ENCODE measurements around the gene CELF5. TPM values are rescaled to one million over a fixed set of nuclear protein-coding genes. Genes with fewer than 3 reads are reported as not detected.
"Not testable (repeated sequence)": the region's sequence is repeated elsewhere in the genome, so short reads cannot be mapped to it uniquely, and the experiment has no call there.

CELF5 gene
- total RNA-seq, 1 donor from 2014 or later: not detected

DNA sequence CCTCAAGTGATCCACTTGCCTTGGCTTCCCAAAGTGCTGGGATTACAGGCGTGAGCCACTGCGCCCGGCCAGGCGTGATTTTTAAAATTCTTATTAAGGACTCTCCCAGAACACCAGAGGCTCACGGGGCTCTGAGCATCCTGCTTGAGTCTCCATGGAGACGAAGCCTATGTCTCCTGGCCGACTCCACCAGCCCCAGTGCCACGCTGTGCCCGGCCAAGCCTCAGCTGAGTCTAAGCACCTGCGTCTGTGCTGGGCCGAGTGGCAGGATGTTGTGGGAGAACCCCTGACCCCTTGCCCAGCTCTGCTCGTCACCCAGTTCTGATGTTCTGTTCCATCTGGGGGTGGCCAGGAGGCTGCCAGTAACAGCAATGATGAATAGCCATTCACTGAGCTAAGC is 3.9 kb upstream of the CELF5 start:
- H3K27ac ChIP-seq: no peak overlapping the region
- TF ChIP-seq, protein P1, sequence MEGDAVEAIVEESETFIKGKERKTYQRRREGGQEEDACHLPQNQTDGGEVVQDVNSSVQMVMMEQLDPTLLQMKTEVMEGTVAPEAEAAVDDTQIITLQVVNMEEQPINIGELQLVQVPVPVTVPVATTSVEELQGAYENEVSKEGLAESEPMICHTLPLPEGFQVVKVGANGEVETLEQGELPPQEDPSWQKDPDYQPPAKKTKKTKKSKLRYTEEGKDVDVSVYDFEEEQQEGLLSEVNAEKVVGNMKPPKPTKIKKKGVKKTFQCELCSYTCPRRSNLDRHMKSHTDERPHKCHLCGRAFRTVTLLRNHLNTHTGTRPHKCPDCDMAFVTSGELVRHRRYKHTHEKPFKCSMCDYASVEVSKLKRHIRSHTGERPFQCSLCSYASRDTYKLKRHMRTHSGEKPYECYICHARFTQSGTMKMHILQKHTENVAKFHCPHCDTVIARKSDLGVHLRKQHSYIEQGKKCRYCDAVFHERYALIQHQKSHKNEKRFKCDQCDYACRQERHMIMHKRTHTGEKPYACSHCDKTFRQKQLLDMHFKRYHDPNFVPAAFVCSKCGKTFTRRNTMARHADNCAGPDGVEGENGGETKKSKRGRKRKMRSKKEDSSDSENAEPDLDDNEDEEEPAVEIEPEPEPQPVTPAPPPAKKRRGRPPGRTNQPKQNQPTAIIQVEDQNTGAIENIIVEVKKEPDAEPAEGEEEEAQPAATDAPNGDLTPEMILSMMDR (IDR thresholded peaks at IDR 0.05): no peak
- H3K36me3 ChIP-seq: no peaks in the 10 kb centered on the region
- no peak for DNase-seq (ENCODE audit: low spot score in 2 of 2)
- H3K27me3 ChIP-seq: peaks cover 12% of the 10 kb centered on the region
- no peak overlapping the region for H3K4me3 ChIP-seq
- no peaks in the 10 kb centered on the region for H3K9me3 ChIP-seq
- H3K4me1 ChIP-seq: peaks cover 0 to 2% of the 10 kb centered on the region in 2 donors
- intact Hi-C loops (cut with DNase I): no loop called here

DNA sequence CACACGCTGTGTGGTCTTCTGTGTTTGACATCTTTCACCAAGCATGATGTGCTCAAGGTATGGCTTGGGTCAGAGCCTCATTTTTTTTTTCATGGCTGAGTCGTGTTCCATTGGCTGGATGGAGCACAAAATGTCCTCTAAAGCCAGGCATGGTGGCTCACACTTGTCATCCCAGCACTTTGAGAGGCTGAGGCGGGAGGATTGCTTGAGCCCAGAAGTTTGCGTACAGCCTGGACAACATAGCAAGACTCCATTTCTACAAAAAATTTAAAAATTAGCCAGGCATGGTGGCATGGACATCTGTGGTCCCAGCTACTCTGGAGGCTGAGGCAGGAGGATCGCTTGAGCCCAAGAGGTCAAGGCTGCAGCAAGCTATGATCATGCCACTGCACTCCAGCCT is 2.9 kb upstream of the CELF5 start:
- H3K27ac ChIP-seq; intact Hi-C loops (cut with DNase I); H3K4me3 ChIP-seq; H3K9me3 ChIP-seq; DNase-seq (ENCODE audit: low spot score in 2 of 2); H3K4me1 ChIP-seq; H3K36me3 ChIP-seq: not testable (repeated sequence)
- H3K27me3 ChIP-seq: peaks cover 18% of the 10 kb centered on the region

DNA sequence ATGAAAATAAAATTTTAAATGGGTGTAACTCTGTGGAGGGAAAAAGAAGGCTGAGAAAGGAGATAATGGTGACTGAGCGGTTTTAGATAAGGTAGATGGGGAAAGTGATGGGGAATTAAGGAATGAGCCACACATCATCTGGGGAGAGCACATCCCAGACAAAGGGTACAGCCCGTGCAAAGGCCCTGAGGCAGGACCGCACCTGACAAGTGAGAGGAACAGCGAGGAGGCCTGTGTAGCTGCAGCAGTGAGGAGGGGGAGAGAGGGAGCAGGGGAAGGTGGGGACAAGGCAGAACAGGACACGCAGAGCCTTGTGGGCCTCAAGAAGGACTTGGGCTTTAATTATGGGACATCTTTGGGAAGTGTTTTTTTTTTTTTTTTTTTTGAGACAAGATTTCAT is 1.8 kb upstream of the CELF5 start:
- intact Hi-C loops (cut with DNase I): no loop called here
- no peak for DNase-seq (ENCODE audit: low spot score in 2 of 2)
- Histone ChIP-seq H3K4me1 (peaks cover 0 to 2% of the 10 kb centered on the region in 2 donors), H3K9me3 (no peaks in the 10 kb centered on the region), H3K27ac (no peak overlapping the region), H3K4me3 (no peak overlapping the region), H3K36me3 (no peaks in the 10 kb centered on the region), H3K27me3 (peaks cover 18% of the 10 kb centered on the region)
- TF ChIP-seq, protein P1 (IDR thresholded peaks at IDR 0.05): no peak

DNA sequence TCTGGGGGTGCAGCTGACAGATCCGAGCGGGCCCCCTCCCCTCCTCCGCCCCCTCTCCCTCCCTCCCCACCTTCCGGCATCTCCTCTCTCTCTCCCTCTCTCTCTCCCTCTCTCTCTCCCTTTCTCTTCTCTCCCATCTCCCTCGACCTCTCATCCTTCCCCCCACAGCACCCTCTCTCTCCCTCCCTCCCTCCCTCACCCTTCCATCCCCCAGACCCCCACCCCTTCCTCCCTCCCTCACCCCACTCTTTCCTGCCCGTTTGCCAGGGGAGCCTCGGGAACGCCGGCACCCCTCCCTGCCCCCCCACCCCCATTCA is 666 bp downstream of the CELF5 start:
- TF ChIP-seq, protein P1 (IDR thresholded peaks at IDR 0.05): no peak
- Histone ChIP-seq H3K9me3 (no peaks in the 10 kb centered on the region), H3K27me3 (peaks cover 18% of the 10 kb centered on the region), H3K36me3 (no peaks in the 10 kb centered on the region), H3K4me3 (no peak overlapping the region), H3K27ac (no peak overlapping the region), H3K4me1 (peaks cover 0 to 2% of the 10 kb centered on the region in 2 donors)
- no peak for DNase-seq (ENCODE audit: low spot score in 2 of 2)
- intact Hi-C loops (cut with DNase I): no loop called here

DNA sequence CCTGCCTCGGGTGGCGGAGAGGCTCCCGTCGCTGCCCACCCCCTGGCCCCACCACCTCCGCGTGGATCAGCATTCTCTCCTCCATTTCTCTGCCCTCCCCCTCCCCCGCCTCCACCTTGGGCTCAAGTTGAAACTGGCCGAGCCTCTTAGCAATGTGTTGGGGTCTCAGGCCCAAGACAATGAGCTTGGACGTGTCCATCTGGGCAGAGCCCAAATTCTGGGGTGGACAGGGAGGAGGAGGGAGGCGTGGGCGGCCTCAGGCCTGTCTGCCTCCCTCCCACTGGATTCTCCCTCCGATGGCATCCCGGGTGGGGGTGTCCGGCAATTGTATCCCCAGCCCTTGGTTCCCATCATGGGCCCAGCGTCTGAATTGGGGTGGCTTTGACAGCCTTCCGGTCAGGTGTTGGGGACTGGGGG is 1.2 kb downstream of the CELF5 start:
- Histone ChIP-seq H3K27ac (no peak overlapping the region), H3K36me3 (no peaks in the 10 kb centered on the region), H3K9me3 (no peaks in the 10 kb centered on the region), H3K27me3 (peaks cover 18% of the 10 kb centered on the region), H3K4me3 (no peak overlapping the region), H3K4me1 (peaks cover 0 to 2% of the 10 kb centered on the region in 2 donors)
- TF ChIP-seq, protein P1 (IDR thresholded peaks at IDR 0.05): no peak
- intact Hi-C loops (cut with DNase I): no loop called here
- DNase-seq (ENCODE audit: low spot score in 2 of 2): no peak

DNA sequence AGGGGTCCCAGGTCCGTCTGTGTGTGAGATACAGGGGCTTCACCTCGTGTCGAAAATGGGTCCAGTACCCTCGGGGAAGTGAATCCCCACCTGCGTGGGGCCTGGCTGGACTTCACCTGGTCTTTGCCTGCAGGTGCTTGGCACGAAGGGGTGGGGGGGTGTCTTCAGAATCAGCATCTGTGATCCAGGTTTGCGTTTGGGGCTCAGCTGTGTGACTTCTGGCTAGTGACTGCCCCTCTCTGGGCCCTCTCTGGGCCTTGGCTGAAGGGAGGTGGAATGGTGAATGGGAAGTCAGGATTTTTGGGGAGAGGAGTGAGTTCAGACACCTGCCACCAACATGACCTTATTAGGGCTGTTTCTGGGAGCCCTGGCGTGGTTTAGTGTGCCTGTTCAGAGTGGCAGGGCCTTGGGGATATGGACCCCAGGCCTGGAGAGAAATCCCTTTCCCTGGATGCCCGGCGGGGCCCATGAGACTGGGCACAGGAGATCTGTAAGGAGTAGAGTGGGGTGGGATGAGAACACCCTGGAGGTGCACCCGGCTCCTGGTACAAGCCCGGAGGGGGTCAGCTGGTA is 2.7 kb downstream of the CELF5 start:
- Histone ChIP-seq H3K36me3 (no peaks in the 10 kb centered on the region), H3K27me3 (peaks cover 18% of the 10 kb centered on the region)

More for the DNA sequence above, 2.7 kb downstream of the CELF5 start:
- TF ChIP-seq, protein P1 (IDR thresholded peaks at IDR 0.05): no peak
- Histone ChIP-seq H3K4me1 (peaks cover 0 to 2% of the 10 kb centered on the region in 2 donors), H3K27ac (no peak overlapping the region), H3K9me3 (no peaks in the 10 kb centered on the region), H3K4me3 (no peak overlapping the region)
- DNase-seq (ENCODE audit: low spot score in 2 of 2): no peak
- intact Hi-C loops (cut with DNase I): no loop called here
